Trophoblast cell (in vitro differentiated cells and primary cell): Measurements from ENCODE around the gene CARM1.
"Not testable (repeated sequence)": the region's sequence is repeated elsewhere in the genome, so short reads cannot be mapped to it uniquely, and the experiment has no call there.

Source experiments
- DNase-seq, 2 donors: peaks; one replicate each; pipeline ENCODE4 v3.0.0-alpha.2; 2016
- H2AFZ ChIP-seq: 2 replicates; pipeline ENCODE4 v1.6.1; 2013; ENCODE audit warnings: low read length, moderate library complexity, mild to moderate bottlenecking; ENCODE audit not compliant: insufficient read depth, poor library complexity
- H2AK5ac ChIP-seq: 2 replicates; pipeline ENCODE4 v1.6.1; 2013; ENCODE audit warnings: mild to moderate bottlenecking, low read length
- H2BK120ac ChIP-seq: 2 replicates; pipeline ENCODE4 v1.6.1; 2013; ENCODE audit warnings: low read length, mild to moderate bottlenecking, moderate library complexity; ENCODE audit not compliant: insufficient read depth, poor library complexity
- H2BK12ac ChIP-seq: 2 replicates; pipeline ENCODE4 v1.6.1; 2013; ENCODE audit warnings: mild to moderate bottlenecking, low read length, moderate library complexity
- H2BK5ac ChIP-seq: 2 replicates; pipeline ENCODE4 v1.6.1; 2013; ENCODE audit warnings: low read length, low read depth, moderate library complexity, mild to moderate bottlenecking; ENCODE audit not compliant: poor library complexity
- H3K14ac ChIP-seq: 2 replicates; pipeline ENCODE4 v1.6.1; 2013; ENCODE audit warnings: mild to moderate bottlenecking, low read length
- H3K18ac ChIP-seq: 2 replicates; pipeline ENCODE4 v1.6.1; 2013; ENCODE audit warnings: mild to moderate bottlenecking, low read length
- H3K23ac ChIP-seq: 2 replicates; pipeline ENCODE4 v1.6.1; 2013; ENCODE audit warnings: low read length
- H3K27ac ChIP-seq: 2 replicates; pipeline ENCODE4 v1.5.1; 2013; ENCODE audit warnings: low read depth, mild to moderate bottlenecking, inconsistent platforms, low read length, moderate library complexity
- H3K27me3 ChIP-seq: 2 replicates; pipeline ENCODE4 v1.6.1; 2013; ENCODE audit warnings: inconsistent platforms, mild to moderate bottlenecking, low read length, moderate library complexity; ENCODE audit not compliant: insufficient read depth
- H3K36me3 ChIP-seq, 2 experiments: 1 replicate in 1 of 2; 2 replicates in 1 of 2; pipeline ENCODE4 v1.6.1; 2013; ENCODE audit warnings: low read length in 2 of 2, mild to moderate bottlenecking in 2 of 2, moderate library complexity in 1 of 2; ENCODE audit not compliant: insufficient read depth in 2 of 2, control insufficient read depth in 1 of 2
- H3K4ac ChIP-seq: 2 replicates; pipeline ENCODE4 v1.6.1; 2013; ENCODE audit warnings: low read depth, mild to moderate bottlenecking, low read length, moderate library complexity
- H3K4me1 ChIP-seq, 2 experiments: 1 replicate in 1 of 2; 2 replicates in 1 of 2; pipeline ENCODE4 v1.6.1; 2013; ENCODE audit warnings: low read length in 2 of 2, mild to moderate bottlenecking in 2 of 2, moderate library complexity in 1 of 2; ENCODE audit not compliant: insufficient read depth in 2 of 2, control insufficient read depth in 1 of 2
- H3K4me2 ChIP-seq: 2 replicates; pipeline ENCODE4 v1.6.1; 2013; ENCODE audit warnings: inconsistent platforms, mild to moderate bottlenecking, low read length, moderate library complexity
- H3K4me3 ChIP-seq: 2 replicates; pipeline ENCODE4 v1.5.1; 2013; ENCODE audit warnings: mild to moderate bottlenecking, low read depth, low read length, inconsistent platforms
- H3K79me1 ChIP-seq: one replicate; pipeline ENCODE4 v1.6.1; 2013; ENCODE audit warnings: low read length
- H3K79me2 ChIP-seq: 2 replicates; pipeline ENCODE4 v1.6.1; 2013; ENCODE audit warnings: low read length, mild to moderate bottlenecking; ENCODE audit not compliant: control insufficient read depth, insufficient read depth, poor library complexity
- H3K9ac ChIP-seq: 2 replicates; pipeline ENCODE4 v1.6.1; 2013; ENCODE audit warnings: mild to moderate bottlenecking, low read length
- H3K9me3 ChIP-seq: 2 replicates; pipeline ENCODE4 v1.6.1; 2013; ENCODE audit warnings: low read depth, mild to moderate bottlenecking, control low read depth, inconsistent platforms, low read length; ENCODE audit not compliant: insufficient read depth
- H4K12ac ChIP-seq: 2 replicates; pipeline ENCODE4 v1.6.1; 2013; ENCODE audit warnings: low read depth, mild to moderate bottlenecking, low read length, moderate library complexity
- H4K8ac ChIP-seq: 2 replicates; pipeline ENCODE4 v1.6.1; 2013; ENCODE audit warnings: low read depth, mild to moderate bottlenecking, low read length, moderate library complexity
- H4K91ac ChIP-seq: one replicate; pipeline ENCODE4 v1.6.1; 2013; ENCODE audit warnings: low read depth, mild to moderate bottlenecking, low read length, moderate library complexity
- WGBS: extraction: QIAGEN DNeasy Blood & Tissue Kit; methylation state at CpG from one replicate; pipeline ENCODE4 v1.1.7; 2013; ENCODE audit warnings: missing lambda C conversion rate; ENCODE audit not compliant: insufficient read length, insufficient coverage; ENCODE audit errors: extremely low coverage; 5-methylcytosine and 5-hydroxymethylcytosine counted together

Gene CARM1

DNA sequence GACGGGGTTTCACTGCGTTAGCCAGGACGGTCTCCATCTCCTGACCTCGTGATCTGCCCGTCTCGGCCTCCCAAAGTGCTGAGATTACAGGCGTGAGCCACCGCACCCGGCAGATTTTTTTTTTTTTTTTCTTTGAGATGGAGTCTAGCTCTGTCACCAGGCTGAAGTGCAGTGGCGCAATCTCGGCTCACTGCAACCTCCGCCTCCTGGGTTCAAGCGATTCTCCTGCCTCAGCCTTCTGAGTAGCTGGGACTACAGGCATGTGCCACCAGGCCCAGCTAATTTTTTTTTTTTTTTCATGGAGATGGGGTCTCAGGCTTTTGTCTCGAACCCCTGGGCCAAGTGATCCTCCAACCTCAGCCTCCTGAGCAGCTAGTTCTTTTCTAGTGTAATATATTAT, 70.3 kb downstream of the CARM1 start:
- not testable (repeated sequence) for H3K4ac ChIP-seq, H2AFZ ChIP-seq, H2BK12ac ChIP-seq, H2BK120ac ChIP-seq, H4K12ac ChIP-seq, H3K9me3 ChIP-seq, H3K79me2 ChIP-seq, H4K91ac ChIP-seq, H3K23ac ChIP-seq, H3K79me1 ChIP-seq, H2BK5ac ChIP-seq, H3K27me3 ChIP-seq, H3K4me2 ChIP-seq, H4K8ac ChIP-seq, H3K36me3 ChIP-seq, DNase-seq, H3K4me1 ChIP-seq, H2AK5ac ChIP-seq, H3K4me3 ChIP-seq, H3K27ac ChIP-seq, H3K18ac ChIP-seq, H3K9ac ChIP-seq, H3K14ac ChIP-seq
- no CpG with 5 or more reads among the region's 14 CpGs for WGBS

- not testable (repeated sequence) for H2BK5ac ChIP-seq, H4K12ac ChIP-seq, H3K9ac ChIP-seq, H3K9me3 ChIP-seq, H3K79me2 ChIP-seq, H3K4me2 ChIP-seq, H3K23ac ChIP-seq, H3K27ac ChIP-seq, H2BK12ac ChIP-seq, H2AFZ ChIP-seq, H3K4ac ChIP-seq, H3K4me3 ChIP-seq, H3K36me3 ChIP-seq, H3K4me1 ChIP-seq, H4K8ac ChIP-seq, H3K79me1 ChIP-seq, H2BK120ac ChIP-seq, H4K91ac ChIP-seq, DNase-seq, H2AK5ac ChIP-seq, H3K14ac ChIP-seq, H3K18ac ChIP-seq, H3K27me3 ChIP-seq
- WGBS, result no CpG with 5 or more reads among the region's 4 CpGs
Measured at GRCh38 chr19:10943412-10943811, 72.1 kb downstream of the CARM1 start.

GRCh38 chr19:10945264-10945663, 73.9 kb downstream of the CARM1 start:
- Histone ChIP-seq H2AK5ac (no peak overlapping the region), H3K4me3 (no peak overlapping the region), H3K79me2 (no peaks in the 10 kb centered on the region), H3K9me3 (no peaks in the 10 kb centered on the region), H2AFZ (no peak overlapping the region), H4K8ac (no peak overlapping the region), H3K79me1 (no peaks in the 10 kb centered on the region), H3K36me3 (no peaks in the 10 kb centered on the region), H3K9ac (no peak overlapping the region), H3K27ac (no peak overlapping the region), H2BK5ac (no peak overlapping the region), H4K12ac (no peak overlapping the region), H3K14ac (no peak overlapping the region), H3K23ac (no peak overlapping the region), H3K4me1 (no peaks in the 10 kb centered on the region), H3K4me2 (no peak overlapping the region), H3K4ac (no peak overlapping the region), H4K91ac (no peak overlapping the region), H2BK12ac (no peak overlapping the region), H3K27me3 (no peaks in the 10 kb centered on the region), H3K18ac (no peak overlapping the region), H2BK120ac (no peak overlapping the region)
- no peak for DNase-seq
- WGBS, result no CpG with 5 or more reads among the region's 4 CpGs

DNA sequence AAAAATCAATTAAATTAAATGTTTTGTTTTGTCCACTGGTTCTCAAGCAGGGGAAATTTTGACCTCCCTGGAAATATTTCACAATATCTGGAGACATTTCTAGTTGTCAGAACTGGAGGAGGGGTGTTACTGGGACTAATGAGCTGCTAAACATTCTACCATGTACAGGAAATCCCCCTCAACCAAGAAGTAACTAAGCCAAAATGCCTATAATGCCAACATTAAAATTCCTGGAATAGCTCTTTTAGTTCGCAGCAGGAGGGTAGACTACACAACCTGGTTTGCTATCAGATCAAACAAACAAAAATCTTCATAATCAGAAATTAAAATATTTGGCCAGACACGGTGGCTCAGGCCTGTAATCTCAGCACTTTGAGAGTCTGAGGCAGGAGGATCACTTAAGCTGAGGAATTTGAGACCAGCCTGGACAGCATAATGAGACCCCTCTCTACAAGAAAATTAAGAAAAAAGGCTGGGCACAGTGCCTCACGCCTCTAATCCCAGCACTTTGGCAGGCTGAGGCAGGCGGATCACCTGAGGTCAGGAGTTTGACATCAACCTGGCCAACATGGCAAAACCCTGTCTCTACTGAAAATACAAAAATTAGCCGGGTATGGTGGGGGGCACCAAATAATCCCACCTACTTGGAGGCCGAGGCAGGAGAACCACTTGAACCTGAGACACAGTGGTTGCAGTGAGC, 75.8 kb downstream of the CARM1 start:
- H3K9me3 ChIP-seq, result no peaks in the 10 kb centered on the region
- DNase-seq, result peak; percentile 30 to 74
- H3K18ac ChIP-seq, result no peak overlapping the region
- no CpG with 5 or more reads among the region's 6 CpGs for WGBS
- no peak overlapping the region for H3K4ac ChIP-seq
- H3K4me3 ChIP-seq, result no peak overlapping the region
- no peak overlapping the region for H2BK120ac ChIP-seq
- no peak overlapping the region for H3K9ac ChIP-seq
- H3K79me2 ChIP-seq, result no peaks in the 10 kb centered on the region
- no peaks in the 10 kb centered on the region for H3K27me3 ChIP-seq
- no peak overlapping the region for H2BK12ac ChIP-seq
- H3K79me1 ChIP-seq, result no peaks in the 10 kb centered on the region
- no peak overlapping the region for H3K23ac ChIP-seq
- no peak overlapping the region for H3K27ac ChIP-seq
- H3K36me3 ChIP-seq, result no peaks in the 10 kb centered on the region
- no peak overlapping the region for H2AK5ac ChIP-seq
- H4K91ac ChIP-seq, result no peak overlapping the region
- H3K14ac ChIP-seq, result no peak overlapping the region
- H3K4me1 ChIP-seq, result no peaks in the 10 kb centered on the region
- no peak overlapping the region for H4K8ac ChIP-seq
- H3K4me2 ChIP-seq, result no peak overlapping the region
- no peak overlapping the region for H2BK5ac ChIP-seq
- H2AFZ ChIP-seq, result no peak overlapping the region
- no peak overlapping the region for H4K12ac ChIP-seq
